K562 (cell line): ENCODE results near the gene NOP58. TPM values are rescaled to one million over a fixed set of nuclear protein-coding genes. Genes with fewer than 3 reads are reported as not detected.

Experiments
- ATAC-seq: fragments of 200-7000 bp; cut with Tn5 transposase; 3 replicates; pipeline ENCODE4 v1.9.1; 2020; ENCODE audit warnings: moderate library complexity
- BruUV-seq: library from RNA; stranded (reverse); fragments of 400-500 nt; replicated peaks from 2 replicates; lab custom pipeline; 2021; lab: Mats Ljungman, UMichigan
- CTCF ChIA-PET: fragments of 300-600 bp; formaldehyde crosslinking; extraction: SDS; loops from one replicate; lab custom pipeline; 2021; ENCODE audit warnings: low intra/inter-chr PET ratio; lab: Yijun Ruan, JAX
- POLR2A ChIA-PET: fragments of 300-600, 350-650 bp; sonication (Branson Sonifier 250); formaldehyde crosslinking; extraction: SDS; loops from one replicate; lab custom pipeline; 2021; ENCODE audit warnings: antibody characterized with exemption, inconsistent platforms; lab: Yijun Ruan, JAX
- DNase-seq, 4 experiments: peaks; one replicate each; pipeline versions ENCODE4 v3.0.0 to v3.0.0-alpha.2; 2011 to 2018; ENCODE audit warnings: low spot score in 3 of 4, mixed read lengths in 3 of 4; ENCODE audit errors: extremely low read depth in 1 of 4
- FAIRE-seq: peaks from 2 replicates; lab custom pipeline; 2011; peaks lifted over from hg19 to GRCh38; lab: Jason Lieb, UNC
- H2AFZ ChIP-seq: 2 replicates; pipeline ENCODE4 v1.6.0; 2011; ENCODE audit warnings: low read depth, low read length, control low read depth, inconsistent platforms
- H3K27ac ChIP-seq: fragments of 200-600 bp; 3 replicates; pipeline ENCODE4 v1.8.0; 2011; ENCODE audit warnings: low read depth, mild to moderate bottlenecking, control low read depth, inconsistent platforms, low read length, moderate library complexity, mixed read lengths; ENCODE audit errors: extremely low read depth
- H3K27me3 ChIP-seq, 2 experiments: fragments of 300-600 bp in 1 of 2; 2 replicates in 1 of 2; 3 replicates in 1 of 2; pipeline versions ENCODE4 v1.6.0 to v1.8.0; 2011; ENCODE audit warnings: inconsistent platforms in 2 of 2, low read length in 2 of 2, mild to moderate bottlenecking in 1 of 2, mixed read lengths in 1 of 2, moderate library complexity in 1 of 2; ENCODE audit not compliant: control insufficient read depth in 2 of 2, insufficient read depth in 2 of 2
- H3K36me3 ChIP-seq: fragments of 300-600 bp; 3 replicates; pipeline ENCODE4 v1.8.0; 2011; ENCODE audit warnings: mild to moderate bottlenecking, low read length, inconsistent platforms; ENCODE audit not compliant: control insufficient read depth, insufficient read depth
- H3K4me1 ChIP-seq, 2 experiments: fragments of 200-600 bp in 1 of 2; replicated peaks in 1 of 2; 2 replicates in 1 of 2; 3 replicates in 1 of 2; pipeline versions ENCODE4 v1.5.1 to v1.8.0; 2011; ENCODE audit warnings: inconsistent platforms in 2 of 2, low read length in 2 of 2, mild to moderate bottlenecking in 1 of 2, mixed read lengths in 1 of 2, moderate library complexity in 1 of 2; ENCODE audit not compliant: control insufficient read depth in 2 of 2, insufficient read depth in 2 of 2
- H3K4me2 ChIP-seq: 2 replicates; pipeline ENCODE4 v1.6.1; 2011; ENCODE audit warnings: low read length, control low read depth, inconsistent platforms, mixed read lengths; ENCODE audit not compliant: insufficient read depth
- H3K4me3 ChIP-seq: fragments of 200-600 bp; sonication (generic), shearing (Covaris generic); 2 replicates; pipeline ENCODE4 v1.5.1; 2016; ENCODE audit warnings: control low read depth, inconsistent platforms
- H3K79me2 ChIP-seq: fragments of 200-600 bp; 3 replicates; pipeline ENCODE4 v1.8.0; 2011; ENCODE audit warnings: low read length, inconsistent platforms; ENCODE audit not compliant: control insufficient read depth, insufficient read depth
- H3K9ac ChIP-seq, 2 experiments: 2 replicates each; pipeline versions ENCODE4 v1.6.0 to v1.6.1; 2011; ENCODE audit warnings: low read depth in 2 of 2, low read length in 2 of 2, control low read depth in 1 of 2, inconsistent platforms in 1 of 2, mild to moderate bottlenecking in 1 of 2, mixed read lengths in 1 of 2; ENCODE audit not compliant: insufficient read depth in 1 of 2
- H3K9me1 ChIP-seq: one replicate; pipeline ENCODE4 v1.6.0; 2011; ENCODE audit warnings: inconsistent platforms, mild to moderate bottlenecking, low read length, moderate library complexity; ENCODE audit not compliant: control insufficient read depth, insufficient read depth
- H3K9me3 ChIP-seq: replicated peaks from 2 replicates; pipeline ENCODE4 v1.5.1; 2011; ENCODE audit warnings: low read depth, low read length, inconsistent platforms; ENCODE audit not compliant: control insufficient read depth, insufficient read depth
- H4K20me1 ChIP-seq: replicated peaks from 2 replicates; pipeline ENCODE4 v1.6.1; 2011; ENCODE audit warnings: low read length, inconsistent platforms, mixed read lengths; ENCODE audit not compliant: control insufficient read depth, insufficient read depth
- CREBBP ChIP-seq: IDR thresholded peaks from one replicate; pipeline ENCODE4 v1.6.1; 2012; ENCODE audit warnings: low read depth, mild to moderate bottlenecking, control low read depth, inconsistent platforms, low read length
- FOS ChIP-seq: IDR thresholded peaks from 3 replicates; pipeline ENCODE4 v1.6.1; 2011; ENCODE audit not compliant: insufficient read length; ENCODE audit errors: extremely low read depth
- JUNB ChIP-seq: fragments of 450-650 bp; formaldehyde crosslinking; conservative IDR thresholded peaks from 2 replicates; pipeline ENCODE4 v1.4.0; 2020; ENCODE audit warnings: mild to moderate bottlenecking
- KAT8 ChIP-seq: fragments of 450-650 bp; IDR thresholded peaks from 2 replicates; pipeline ENCODE4 v1.6.1; 2016; ENCODE audit warnings: low read depth, mild to moderate bottlenecking
- NR4A1 ChIP-seq, 2 experiments: fragments of 250-450 bp in 1 of 2; fragments of 450-650 bp in 1 of 2; sonication (Bioruptor Pico) in 1 of 2; IDR thresholded peaks; 2 replicates each; pipeline versions ENCODE4 v1.4.0 to v1.6.1; 2016 to 2020; ENCODE audit warnings: mild to moderate bottlenecking in 2 of 2, missing compliant biosample characterization in 1 of 2, missing genetic modification characterization in 1 of 2, moderate library complexity in 1 of 2
- POLR2G ChIP-seq: fragments of 200-400 bp; formaldehyde crosslinking; IDR thresholded peaks from 2 replicates; pipeline ENCODE4 v1.6.1; 2017; ENCODE audit warnings: low read depth, mild to moderate bottlenecking, antibody characterized with exemption, low read length, moderate library complexity
- SIN3A ChIP-seq, 2 experiments: fragments of 150-350 bp in 1 of 2; IDR thresholded peaks; 2 replicates each; pipeline ENCODE4 v1.6.1; 2011 to 2016; ENCODE audit warnings: borderline replicate concordance in 2 of 2, low read depth in 2 of 2, low read length in 2 of 2, mild to moderate bottlenecking in 2 of 2, moderate library complexity in 2 of 2; ENCODE audit not compliant: control insufficient read depth in 1 of 2
- SMARCC2 ChIP-seq: fragments of 450-650 bp; IDR thresholded peaks from 2 replicates; pipeline ENCODE4 v1.6.1; 2017; ENCODE audit warnings: antibody characterized with exemption, moderate library complexity, mild to moderate bottlenecking, low read depth
- SREBF2 ChIP-seq: sonication (generic); formaldehyde crosslinking; IDR thresholded peaks from 2 replicates; pipeline ENCODE4 v1.4.0; 2020; ENCODE audit warnings: mild to moderate bottlenecking, missing genetic modification reagents
- TOE1 ChIP-seq, 2 experiments: fragments of 450-650 bp in 1 of 2; sonication (generic) in 1 of 2; formaldehyde crosslinking in 1 of 2; IDR thresholded peaks; 2 replicates each; pipeline versions ENCODE4 v1.7.1 to v1.8.0; 2016 to 2022; ENCODE audit warnings: borderline replicate concordance in 2 of 2, mild to moderate bottlenecking in 2 of 2, antibody characterized with exemption in 1 of 2, inconsistent platforms in 1 of 2, low read depth in 1 of 2, missing genetic modification reagents in 1 of 2, moderate library complexity in 1 of 2
- WGBS: fragments of 100-300 bp; shearing (Covaris generic); methylation state at CpG from one replicate; pipeline ENCODE4 v1.1.6; 2016; ENCODE audit warnings: low coverage, mixed read lengths; ENCODE audit not compliant: insufficient coverage; ENCODE audit errors: missing lambda C conversion rate; 5-methylcytosine and 5-hydroxymethylcytosine counted together
- in situ Hi-C: fragments of 300-500 bp; cut with MboI; formaldehyde crosslinking; loops from 4 replicates; pipeline ENCODE4 v1.15.0; 2018; ENCODE audit warnings: inconsistent platforms, mixed read lengths
- intact Hi-C: fragments of 100-400 bp; cut with micrococcal nuclease; formaldehyde crosslinking; loops from 2 replicates; pipeline ENCODE4 v1.14.2; 2022
- polyA plus RNA-seq, 8 experiments: library from polyadenylated mRNA; depleted of rRNA in 4 of 8; stranded (reverse) in 5 of 8; unstranded in 3 of 8; fragments of >200 nt; fragmentation: Nextera tagmentation in 2 of 8; fragmentation: Illumina TruSeq in 1 of 8; extraction: Ambion mirVana in 2 of 8; extraction: Trizol in 1 of 8; gene quantifications; 2 replicates each; pipeline versions ENCODE4 v1.2.1 to v1.2.3, GENCODE V29; 2011 to 2014; ENCODE audit warnings: inconsistent platforms in 1 of 8, missing spikeins in 1 of 8
- total RNA-seq, 7 experiments: library from RNA; depleted of rRNA in 6 of 7; stranded (reverse); fragments of >200 nt in 6 of 7; fragmentation: Illumina TruSeq in 2 of 7; extraction: Trizol in 2 of 7; gene quantifications; 2 replicates each; pipeline versions ENCODE4 v1.2.1 to v1.2.3, GENCODE V29; 2011 to 2021; ENCODE audit warnings: low replicate concordance in 1 of 7
- TF ChIP-seq, protein P1 (sequence below): fragments of 450-650 bp; IDR thresholded peaks from 2 replicates; pipeline ENCODE4 v1.7.0; 2016; ENCODE audit warnings: borderline replicate concordance
- TF ChIP-seq, protein P2 (sequence below), 2 experiments: fragments of 450-650 bp in 1 of 2; sonication (generic) in 1 of 2; formaldehyde crosslinking in 1 of 2; IDR thresholded peaks in 1 of 2; conservative IDR thresholded peaks in 1 of 2; 2 replicates each; pipeline versions ENCODE4 v1.6.1 to v1.8.1; 2016 to 2023; ENCODE audit warnings: mild to moderate bottlenecking in 2 of 2, moderate library complexity in 2 of 2, inconsistent platforms in 1 of 2, missing genetic modification reagents in 1 of 2
- TF ChIP-seq, protein P3 (sequence below): fragments of 450-650 bp; IDR thresholded peaks from one replicate; pipeline ENCODE4 v1.6.1; 2018; ENCODE audit warnings: mild to moderate bottlenecking, moderate library complexity; ENCODE audit not compliant: partially characterized antibody
- TF ChIP-seq, protein P4 (sequence below): fragments of 250-450 bp; sonication (Bioruptor Pico); IDR thresholded peaks from 2 replicates; pipeline ENCODE4 v1.8.0; 2022; ENCODE audit warnings: moderate library complexity, mild to moderate bottlenecking, inconsistent platforms
- TF ChIP-seq, protein P5 (sequence below): fragments of 450-650 bp; formaldehyde crosslinking; IDR thresholded peaks from 2 replicates; pipeline ENCODE4 v1.4.0; 2022; ENCODE audit warnings: missing genetic modification characterization

NOP58 gene
- total and polyA plus RNA-seq, 9 of the 15 experiments (the other 6 are each of a cell fraction or from before 2014, with no cell fraction given) = 132 to 332 (median 208) TPM

DNA sequence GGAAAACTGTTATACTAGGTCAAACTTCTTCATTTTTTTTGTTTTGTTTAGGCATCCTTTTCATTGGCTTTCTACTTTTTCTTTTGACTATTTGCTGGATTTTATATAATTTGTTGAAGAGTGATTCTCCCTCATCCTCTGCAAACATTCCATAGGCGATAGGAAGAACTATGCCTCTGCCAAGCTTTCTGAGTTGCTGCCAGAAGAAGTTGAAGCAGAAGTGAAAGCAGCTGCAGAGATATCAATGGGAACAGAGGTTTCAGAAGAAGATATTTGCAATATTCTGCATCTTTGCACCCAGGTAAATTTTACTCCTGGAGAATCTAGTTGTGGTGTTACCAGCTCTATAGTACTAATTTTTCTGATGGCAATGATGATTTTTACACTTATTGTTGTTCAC lies 25.4 kb downstream of the NOP58 start:
- in situ Hi-C loops = no loop called here
- TF ChIP-seq, protein P1, sequence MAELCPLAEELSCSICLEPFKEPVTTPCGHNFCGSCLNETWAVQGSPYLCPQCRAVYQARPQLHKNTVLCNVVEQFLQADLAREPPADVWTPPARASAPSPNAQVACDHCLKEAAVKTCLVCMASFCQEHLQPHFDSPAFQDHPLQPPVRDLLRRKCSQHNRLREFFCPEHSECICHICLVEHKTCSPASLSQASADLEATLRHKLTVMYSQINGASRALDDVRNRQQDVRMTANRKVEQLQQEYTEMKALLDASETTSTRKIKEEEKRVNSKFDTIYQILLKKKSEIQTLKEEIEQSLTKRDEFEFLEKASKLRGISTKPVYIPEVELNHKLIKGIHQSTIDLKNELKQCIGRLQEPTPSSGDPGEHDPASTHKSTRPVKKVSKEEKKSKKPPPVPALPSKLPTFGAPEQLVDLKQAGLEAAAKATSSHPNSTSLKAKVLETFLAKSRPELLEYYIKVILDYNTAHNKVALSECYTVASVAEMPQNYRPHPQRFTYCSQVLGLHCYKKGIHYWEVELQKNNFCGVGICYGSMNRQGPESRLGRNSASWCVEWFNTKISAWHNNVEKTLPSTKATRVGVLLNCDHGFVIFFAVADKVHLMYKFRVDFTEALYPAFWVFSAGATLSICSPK = no peak
- TF ChIP-seq, protein P2, sequence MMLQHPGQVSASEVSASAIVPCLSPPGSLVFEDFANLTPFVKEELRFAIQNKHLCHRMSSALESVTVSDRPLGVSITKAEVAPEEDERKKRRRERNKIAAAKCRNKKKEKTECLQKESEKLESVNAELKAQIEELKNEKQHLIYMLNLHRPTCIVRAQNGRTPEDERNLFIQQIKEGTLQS (IDR thresholded peaks at IDR 0.05) = no peak
- TF ChIP-seq, protein P2 (CRISPR knock-in tag; conservative IDR thresholded peaks at IDR 0.05) = no peak
- TF ChIP-seq CREBBP = no peak
- TF ChIP-seq SIN3A (IDR thresholded peaks at IDR 0.05; ENCODE audit: borderline replicate concordance in 2 of 2, control insufficient read depth in 1 of 2, low read depth in 2 of 2, low read length in 2 of 2) = no peak
- TF ChIP-seq NR4A1 (CRISPR knock-in tag; IDR thresholded peaks at IDR 0.05) = no peak
- no peak for TF ChIP-seq NR4A1 (tag; IDR thresholded peaks at IDR 0.05)
- no peak for TF ChIP-seq POLR2G
- TF ChIP-seq, protein P3, sequence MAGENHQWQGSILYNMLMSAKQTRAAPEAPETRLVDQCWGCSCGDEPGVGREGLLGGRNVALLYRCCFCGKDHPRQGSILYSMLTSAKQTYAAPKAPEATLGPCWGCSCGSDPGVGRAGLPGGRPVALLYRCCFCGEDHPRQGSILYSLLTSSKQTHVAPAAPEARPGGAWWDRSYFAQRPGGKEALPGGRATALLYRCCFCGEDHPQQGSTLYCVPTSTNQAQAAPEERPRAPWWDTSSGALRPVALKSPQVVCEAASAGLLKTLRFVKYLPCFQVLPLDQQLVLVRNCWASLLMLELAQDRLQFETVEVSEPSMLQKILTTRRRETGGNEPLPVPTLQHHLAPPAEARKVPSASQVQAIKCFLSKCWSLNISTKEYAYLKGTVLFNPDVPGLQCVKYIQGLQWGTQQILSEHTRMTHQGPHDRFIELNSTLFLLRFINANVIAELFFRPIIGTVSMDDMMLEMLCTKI = no peak
- no peak for TF ChIP-seq KAT8
- TF ChIP-seq, protein P4, sequence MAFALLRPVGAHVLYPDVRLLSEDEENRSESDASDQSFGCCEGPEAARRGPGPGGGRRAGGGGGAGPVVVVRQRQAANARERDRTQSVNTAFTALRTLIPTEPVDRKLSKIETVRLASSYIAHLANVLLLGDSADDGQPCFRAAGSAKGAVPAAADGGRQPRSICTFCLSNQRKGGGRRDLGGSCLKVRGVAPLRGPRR (CRISPR knock-in tag) = no peak
- no peak for TF ChIP-seq SREBF2 (CRISPR knock-in tag)
- no peak for TF ChIP-seq JUNB
- no peak for TF ChIP-seq FOS
- TF ChIP-seq SMARCC2 = no peak
- TF ChIP-seq TOE1 (IDR thresholded peaks at IDR 0.05; ENCODE audit: borderline replicate concordance) = no peak
- no peak for TF ChIP-seq TOE1 (CRISPR knock-in tag; IDR thresholded peaks at IDR 0.05; ENCODE audit: borderline replicate concordance, low read depth)
- TF ChIP-seq, protein P5, sequence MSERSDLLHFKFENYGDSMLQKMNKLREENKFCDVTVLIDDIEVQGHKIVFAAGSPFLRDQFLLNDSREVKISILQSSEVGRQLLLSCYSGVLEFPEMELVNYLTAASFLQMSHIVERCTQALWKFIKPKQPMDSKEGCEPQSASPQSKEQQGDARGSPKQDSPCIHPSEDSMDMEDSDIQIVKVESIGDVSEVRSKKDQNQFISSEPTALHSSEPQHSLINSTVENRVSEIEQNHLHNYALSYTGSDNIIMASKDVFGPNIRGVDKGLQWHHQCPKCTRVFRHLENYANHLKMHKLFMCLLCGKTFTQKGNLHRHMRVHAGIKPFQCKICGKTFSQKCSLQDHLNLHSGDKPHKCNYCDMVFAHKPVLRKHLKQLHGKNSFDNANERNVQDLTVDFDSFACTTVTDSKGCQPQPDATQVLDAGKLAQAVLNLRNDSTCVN (CRISPR knock-in tag) = no peak

More for the DNA sequence above, 25.4 kb downstream of the NOP58 start:
- Histone ChIP-seq H4K20me1 (no peaks in the 10 kb centered on the region), H3K4me3 (no peak overlapping the region), H3K9me3 (no peaks in the 10 kb centered on the region), H3K9me1 (no peaks in the 10 kb centered on the region), H3K4me1 (no peaks in the 10 kb centered on the region), H3K9ac (no peak overlapping the region), H3K27me3 (no peaks in the 10 kb centered on the region), H3K79me2 (peaks cover 18% of the 10 kb centered on the region; the same call in 2 of the 3 replicates), H3K27ac (no peak overlapping the region), H2AFZ (no peak overlapping the region), H3K4me2 (no peak overlapping the region), H3K36me3 (peaks cover 95% of the 10 kb centered on the region)
- ATAC-seq (no peak), FAIRE-seq (no peak), DNase-seq (no peak)
- no TSS peak for BruUV-seq
- 100% methylated on average over 1 of the region's 1 CpG for WGBS
- POLR2A ChIA-PET = no interaction called here
- intact Hi-C loops = no loop called here
- CTCF ChIA-PET = no interaction called here
